Tibial artery (tissue), 4 donors: Measurements from ENCODE around the gene ATOX1.

Experiments
- DNase-seq, 2 donors: peaks; one replicate each; pipeline ENCODE4 v3.0.0-alpha.2; 2019
- H3K27ac ChIP-seq, 2 donors: fragments of 200-600 bp; sonication (generic) in 1 of 2; 1 replicate in 1 of 2; 2 replicates in 1 of 2; pipeline ENCODE4 v1.5.1; 2018 to 2019; ENCODE audit warnings: mild to moderate bottlenecking in 1 of 2
- H3K27me3 ChIP-seq, 2 donors: fragments of 200-600 bp; sonication (generic) in 1 of 2; one replicate each; pipeline versions ENCODE4 v1.5.1 to v1.6.0; 2016 to 2019
- H3K36me3 ChIP-seq, 3 donors: fragments of 200-600 bp; sonication (generic) in 2 of 3; one replicate each; pipeline ENCODE4 v1.5.1; 2016 to 2019; ENCODE audit warnings: mild to moderate bottlenecking in 2 of 3
- H3K4me1 ChIP-seq, 4 donors: fragments of 200-600 bp; sonication (generic) in 2 of 4; 1 replicate in 3 of 4; 2 replicates in 1 of 4; pipeline ENCODE4 v1.5.1; 2016 to 2019
- H3K4me3 ChIP-seq, 2 donors: fragments of 200-600 bp; sonication (generic) in 1 of 2; 1 replicate in 1 of 2; 2 replicates in 1 of 2; pipeline ENCODE4 v1.5.1; 2018 to 2019; ENCODE audit warnings: mild to moderate bottlenecking in 2 of 2
- H3K9me3 ChIP-seq, 3 donors: fragments of 200-600 bp; sonication (generic) in 1 of 3; one replicate each; pipeline ENCODE4 v1.5.1; 2016 to 2019
- CTCF ChIP-seq, 2 experiments: fragments of 200-600 bp in 1 of 2; fragments of 450-650 bp in 1 of 2; IDR thresholded peaks; one replicate each; pipeline ENCODE4 v1.5.1; 2017 to 2019; ENCODE audit warnings: antibody characterized with exemption in 2 of 2, mild to moderate bottlenecking in 1 of 2, moderate library complexity in 1 of 2
- intact Hi-C: fragments of 100-400 bp; cut with DNase I; formaldehyde crosslinking; loops from one replicate; pipeline ENCODE4 v1.15.0; 2023; ENCODE audit warnings: low total_unique reads

Gene ATOX1

GRCh38 chr5:151751593-151751992 is 6.8 kb downstream of the ATOX1 start:
- no peak overlapping the region for H3K4me3 ChIP-seq
- H3K27me3 ChIP-seq, result no peaks in the 10 kb centered on the region
- no peaks in the 10 kb centered on the region for H3K9me3 ChIP-seq
- no peak for DNase-seq
- no peak overlapping the region for H3K27ac ChIP-seq
- intact Hi-C loops, result no loop called here
- no peak for TF ChIP-seq CTCF (IDR thresholded peaks at IDR 0.05)
- peaks cover 0 to 13% (median 8%) of the 10 kb centered on the region in 3 donors for H3K36me3 ChIP-seq
- peaks cover 0 to 17% (median 1%) of the 10 kb centered on the region in 4 donors for H3K4me1 ChIP-seq

GRCh38 chr5:151751091-151751490 is 7.3 kb downstream of the ATOX1 start:
- no peak for DNase-seq
- intact Hi-C loops, result no loop called here
- Histone ChIP-seq H3K9me3 (no peaks in the 10 kb centered on the region), H3K4me1 (peaks cover 0 to 12% (median 0%) of the 10 kb centered on the region in 4 donors), H3K36me3 (peaks cover 0 to 13% (median 10%) of the 10 kb centered on the region in 3 donors), H3K27ac (no peak overlapping the region), H3K27me3 (no peaks in the 10 kb centered on the region), H3K4me3 (no peak overlapping the region)
- no peak for TF ChIP-seq CTCF (IDR thresholded peaks at IDR 0.05)

- no peak for DNase-seq
- H3K27ac ChIP-seq, result peak overlapping the region in 1 of 2 donors; percentile 53
- H3K36me3 ChIP-seq, result peaks cover 0 to 16% (median 15%) of the 10 kb centered on the region in 3 donors
- H3K4me1 ChIP-seq, result peaks cover 0 to 17% (median 3%) of the 10 kb centered on the region in 4 donors
- intact Hi-C loops, result no loop called here
- no peaks in the 10 kb centered on the region for H3K9me3 ChIP-seq
- no peak for TF ChIP-seq CTCF (IDR thresholded peaks at IDR 0.05)
- no peaks in the 10 kb centered on the region for H3K27me3 ChIP-seq
- no peak overlapping the region for H3K4me3 ChIP-seq
These were observed 8.3 kb downstream of the ATOX1 start for GRCh38 chr5:151750121-151750520.

- intact Hi-C loops, result no loop called here
- Histone ChIP-seq H3K27me3 (no peaks in the 10 kb centered on the region), H3K36me3 (peaks cover 0 to 21% (median 16%) of the 10 kb centered on the region in 3 donors), H3K4me1 (peaks cover 0 to 38% (median 21%) of the 10 kb centered on the region in 4 donors), H3K4me3 (no peak overlapping the region), H3K27ac (peak overlapping the region; percentile 8 to 29), H3K9me3 (no peaks in the 10 kb centered on the region)
- peak; percentile 80 to 83 for DNase-seq
- TF ChIP-seq CTCF (IDR thresholded peaks at IDR 0.05), result no peak
These were observed 13.2 kb downstream of the ATOX1 start for GRCh38 chr5:151745071-151745705.

- no peaks in the 10 kb centered on the region for H3K9me3 ChIP-seq
- intact Hi-C loops, result loop anchor here (5.0 kb wide), 1 partner anchor 296 kb away; the partner anchor contains the start of gene SLC36A1
- H3K27me3 ChIP-seq, result no peaks in the 10 kb centered on the region
- peaks cover 0 to 45% (median 27%) of the 10 kb centered on the region in 4 donors for H3K4me1 ChIP-seq
- H3K27ac ChIP-seq, result no peak overlapping the region
- TF ChIP-seq CTCF (IDR thresholded peaks at IDR 0.05), result no peak
- peaks cover 0 to 21% (median 16%) of the 10 kb centered on the region in 3 donors for H3K36me3 ChIP-seq
- DNase-seq, result no peak
- no peak overlapping the region for H3K4me3 ChIP-seq
These were observed 14.9 kb downstream of the ATOX1 start for GRCh38 chr5:151743530-151743929.
